ENCODE results near the gene KIF26B. TPM values are rescaled to one million over a fixed set of nuclear protein-coding genes. Genes with fewer than 3 reads are reported as not detected.

The KIF26B gene
- total and polyA plus RNA-seq, 10 of the 15 experiments (the other 5 are each of a cell fraction or from before 2014, with no cell fraction given): 0.35 to 11.6 (median 2.2) TPM

DNA sequence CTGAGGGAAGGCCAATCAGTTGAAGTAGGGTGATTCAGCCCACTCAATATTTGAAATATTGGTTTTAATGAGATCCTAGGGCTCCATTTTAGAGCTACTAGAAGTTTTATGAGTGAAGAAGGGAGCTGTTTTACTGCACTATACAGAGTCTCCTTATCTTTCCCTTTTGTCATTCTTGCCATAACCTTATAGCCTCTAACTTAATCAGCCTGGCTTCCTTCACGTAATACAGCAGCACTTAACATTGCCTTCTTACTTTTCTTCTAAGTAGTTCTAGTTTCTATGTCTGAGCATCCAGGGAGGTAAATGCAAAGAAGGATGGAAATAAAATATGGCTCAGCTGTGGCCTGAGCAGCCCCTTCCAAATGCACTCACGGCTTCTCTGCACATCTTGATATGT is 299.3 kb downstream of the KIF26B start (continued):
- TF ChIP-seq, protein P1, sequence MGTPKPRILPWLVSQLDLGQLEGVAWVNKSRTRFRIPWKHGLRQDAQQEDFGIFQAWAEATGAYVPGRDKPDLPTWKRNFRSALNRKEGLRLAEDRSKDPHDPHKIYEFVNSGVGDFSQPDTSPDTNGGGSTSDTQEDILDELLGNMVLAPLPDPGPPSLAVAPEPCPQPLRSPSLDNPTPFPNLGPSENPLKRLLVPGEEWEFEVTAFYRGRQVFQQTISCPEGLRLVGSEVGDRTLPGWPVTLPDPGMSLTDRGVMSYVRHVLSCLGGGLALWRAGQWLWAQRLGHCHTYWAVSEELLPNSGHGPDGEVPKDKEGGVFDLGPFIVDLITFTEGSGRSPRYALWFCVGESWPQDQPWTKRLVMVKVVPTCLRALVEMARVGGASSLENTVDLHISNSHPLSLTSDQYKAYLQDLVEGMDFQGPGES (IDR thresholded peaks at IDR 0.05): no peak
- TF ChIP-seq SPI1 (IDR thresholded peaks at IDR 0.05; ENCODE audit: borderline replicate concordance, insufficient read depth, low read depth, low read length) (no peak), NR2C1 (IDR thresholded peaks at IDR 0.05) (no peak)

DNA sequence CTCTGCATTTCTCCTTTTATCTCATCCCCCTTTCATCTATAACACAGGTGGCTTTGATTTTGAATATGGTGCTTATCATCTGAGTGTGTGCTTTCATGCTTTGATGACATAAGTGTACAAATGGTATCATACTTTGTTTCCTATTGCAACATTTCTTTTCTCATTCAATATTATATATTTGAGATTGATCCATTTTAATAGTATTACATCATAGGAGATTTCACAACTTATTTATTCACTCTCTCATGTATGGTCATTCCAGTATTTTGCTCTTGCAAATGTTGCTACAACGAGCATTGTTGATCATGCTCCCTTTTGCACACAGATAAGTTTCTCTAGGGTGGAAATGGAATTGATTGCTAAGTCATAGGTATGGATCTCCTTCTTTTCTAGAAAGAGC is 302.8 kb downstream of the KIF26B start:
- ChIA-PET POLR2A (no interaction called here), RAD21 (ENCODE audit: unreplicated experiment) (no interaction called here), SMC1A (ENCODE audit: uncharacterized antibody, unreplicated experiment) (no interaction called here), CTCF (no interaction called here)
- H4K20me1 ChIP-seq (ENCODE audit: control insufficient read depth, insufficient read depth): no peaks in the 10 kb centered on the region
- no peaks in the 10 kb centered on the region for H3K79me2 ChIP-seq (ENCODE audit: control insufficient read depth, insufficient read depth, low read length)
- no peak overlapping the region for H3K4me2 ChIP-seq (ENCODE audit: control insufficient read depth, insufficient read depth)
- DNase-seq (ENCODE audit: low read depth, low spot score) (no peak), ATAC-seq (no peak), FAIRE-seq (no peak)
- H2AFZ ChIP-seq (ENCODE audit: control insufficient read depth, low read depth, low read length): no peak overlapping the region
- no peaks in the 10 kb centered on the region for H3K9me3 ChIP-seq (replicated peaks; ENCODE audit: control insufficient read depth, insufficient read depth, low read length)
- in situ Hi-C loops (cut with MboI) (no loop called here), intact Hi-C loops (cut with micrococcal nuclease; ENCODE audit: unreplicated experiment) (no loop called here)
- no TSS peak for BruUV-seq (replicated peaks)
- H3K27me3 ChIP-seq (replicated peaks in 1 of 2; ENCODE audit: control insufficient read depth in 2 of 2, insufficient read depth in 2 of 2, low read length in 1 of 2): no peaks in the 10 kb centered on the region
- H3K9ac ChIP-seq (ENCODE audit: control insufficient read depth, insufficient read depth, low read length): no peak overlapping the region
- no peak overlapping the region for H3K4me3 ChIP-seq
- no peaks in the 10 kb centered on the region for H3K36me3 ChIP-seq (ENCODE audit: control insufficient read depth in 2 of 2, insufficient read depth in 2 of 2, low read length in 1 of 2)
- H3K27ac ChIP-seq (ENCODE audit: control insufficient read depth, insufficient read depth): no peak overlapping the region
- WGBS (ENCODE audit: insufficient coverage, insufficient replicate concordance, low lambda C conversion rate, missing lambda C conversion rate): 47% methylated on average over 1 of the region's 1 CpG
- no peaks in the 10 kb centered on the region for H3K4me1 ChIP-seq (ENCODE audit: control insufficient read depth, insufficient read depth, low read length)
- TF ChIP-seq NBN (IDR thresholded peaks at IDR 0.05) (no peak), TBL1XR1 (IDR thresholded peaks at IDR 0.05; ENCODE audit: low read depth, low read length) (no peak), EZH2 (IDR thresholded peaks at IDR 0.05; ENCODE audit: borderline replicate concordance, control insufficient read depth, low read depth, low read length) (no peak), ZZZ3 (IDR thresholded peaks at IDR 0.05; ENCODE audit: control insufficient read depth, insufficient read length, low read depth) (no peak), SMARCA5 (IDR thresholded peaks at IDR 0.05) (no peak), KAT2A (conservative IDR thresholded peaks at IDR 0.05; ENCODE audit: control insufficient read depth, low read depth, low read length) (no peak), PML (IDR thresholded peaks at IDR 0.05; ENCODE audit: low read length) (no peak), ZBED1 (IDR thresholded peaks at IDR 0.05; ENCODE audit: borderline replicate concordance) (no peak), ZNF384 (IDR thresholded peaks at IDR 0.05; ENCODE audit: borderline replicate concordance, low read depth, low read length) (no peak), ZNF274 (IDR thresholded peaks at IDR 0.05; ENCODE audit: insufficient read depth, insufficient read length) (no peak)
- TF ChIP-seq, protein P2, sequence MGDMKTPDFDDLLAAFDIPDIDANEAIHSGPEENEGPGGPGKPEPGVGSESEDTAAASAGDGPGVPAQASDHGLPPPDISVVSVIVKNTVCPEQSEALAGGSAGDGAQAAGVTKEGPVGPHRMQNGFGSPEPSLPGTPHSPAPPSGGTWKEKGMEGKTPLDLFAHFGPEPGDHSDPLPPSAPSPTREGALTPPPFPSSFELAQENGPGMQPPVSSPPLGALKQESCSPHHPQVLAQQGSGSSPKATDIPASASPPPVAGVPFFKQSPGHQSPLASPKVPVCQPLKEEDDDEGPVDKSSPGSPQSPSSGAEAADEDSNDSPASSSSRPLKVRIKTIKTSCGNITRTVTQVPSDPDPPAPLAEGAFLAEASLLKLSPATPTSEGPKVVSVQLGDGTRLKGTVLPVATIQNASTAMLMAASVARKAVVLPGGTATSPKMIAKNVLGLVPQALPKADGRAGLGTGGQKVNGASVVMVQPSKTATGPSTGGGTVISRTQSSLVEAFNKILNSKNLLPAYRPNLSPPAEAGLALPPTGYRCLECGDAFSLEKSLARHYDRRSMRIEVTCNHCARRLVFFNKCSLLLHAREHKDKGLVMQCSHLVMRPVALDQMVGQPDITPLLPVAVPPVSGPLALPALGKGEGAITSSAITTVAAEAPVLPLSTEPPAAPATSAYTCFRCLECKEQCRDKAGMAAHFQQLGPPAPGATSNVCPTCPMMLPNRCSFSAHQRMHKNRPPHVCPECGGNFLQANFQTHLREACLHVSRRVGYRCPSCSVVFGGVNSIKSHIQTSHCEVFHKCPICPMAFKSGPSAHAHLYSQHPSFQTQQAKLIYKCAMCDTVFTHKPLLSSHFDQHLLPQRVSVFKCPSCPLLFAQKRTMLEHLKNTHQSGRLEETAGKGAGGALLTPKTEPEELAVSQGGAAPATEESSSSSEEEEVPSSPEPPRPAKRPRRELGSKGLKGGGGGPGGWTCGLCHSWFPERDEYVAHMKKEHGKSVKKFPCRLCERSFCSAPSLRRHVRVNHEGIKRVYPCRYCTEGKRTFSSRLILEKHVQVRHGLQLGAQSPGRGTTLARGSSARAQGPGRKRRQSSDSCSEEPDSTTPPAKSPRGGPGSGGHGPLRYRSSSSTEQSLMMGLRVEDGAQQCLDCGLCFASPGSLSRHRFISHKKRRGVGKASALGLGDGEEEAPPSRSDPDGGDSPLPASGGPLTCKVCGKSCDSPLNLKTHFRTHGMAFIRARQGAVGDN (IDR thresholded peaks at IDR 0.05): no peak
- TF ChIP-seq, protein P3, sequence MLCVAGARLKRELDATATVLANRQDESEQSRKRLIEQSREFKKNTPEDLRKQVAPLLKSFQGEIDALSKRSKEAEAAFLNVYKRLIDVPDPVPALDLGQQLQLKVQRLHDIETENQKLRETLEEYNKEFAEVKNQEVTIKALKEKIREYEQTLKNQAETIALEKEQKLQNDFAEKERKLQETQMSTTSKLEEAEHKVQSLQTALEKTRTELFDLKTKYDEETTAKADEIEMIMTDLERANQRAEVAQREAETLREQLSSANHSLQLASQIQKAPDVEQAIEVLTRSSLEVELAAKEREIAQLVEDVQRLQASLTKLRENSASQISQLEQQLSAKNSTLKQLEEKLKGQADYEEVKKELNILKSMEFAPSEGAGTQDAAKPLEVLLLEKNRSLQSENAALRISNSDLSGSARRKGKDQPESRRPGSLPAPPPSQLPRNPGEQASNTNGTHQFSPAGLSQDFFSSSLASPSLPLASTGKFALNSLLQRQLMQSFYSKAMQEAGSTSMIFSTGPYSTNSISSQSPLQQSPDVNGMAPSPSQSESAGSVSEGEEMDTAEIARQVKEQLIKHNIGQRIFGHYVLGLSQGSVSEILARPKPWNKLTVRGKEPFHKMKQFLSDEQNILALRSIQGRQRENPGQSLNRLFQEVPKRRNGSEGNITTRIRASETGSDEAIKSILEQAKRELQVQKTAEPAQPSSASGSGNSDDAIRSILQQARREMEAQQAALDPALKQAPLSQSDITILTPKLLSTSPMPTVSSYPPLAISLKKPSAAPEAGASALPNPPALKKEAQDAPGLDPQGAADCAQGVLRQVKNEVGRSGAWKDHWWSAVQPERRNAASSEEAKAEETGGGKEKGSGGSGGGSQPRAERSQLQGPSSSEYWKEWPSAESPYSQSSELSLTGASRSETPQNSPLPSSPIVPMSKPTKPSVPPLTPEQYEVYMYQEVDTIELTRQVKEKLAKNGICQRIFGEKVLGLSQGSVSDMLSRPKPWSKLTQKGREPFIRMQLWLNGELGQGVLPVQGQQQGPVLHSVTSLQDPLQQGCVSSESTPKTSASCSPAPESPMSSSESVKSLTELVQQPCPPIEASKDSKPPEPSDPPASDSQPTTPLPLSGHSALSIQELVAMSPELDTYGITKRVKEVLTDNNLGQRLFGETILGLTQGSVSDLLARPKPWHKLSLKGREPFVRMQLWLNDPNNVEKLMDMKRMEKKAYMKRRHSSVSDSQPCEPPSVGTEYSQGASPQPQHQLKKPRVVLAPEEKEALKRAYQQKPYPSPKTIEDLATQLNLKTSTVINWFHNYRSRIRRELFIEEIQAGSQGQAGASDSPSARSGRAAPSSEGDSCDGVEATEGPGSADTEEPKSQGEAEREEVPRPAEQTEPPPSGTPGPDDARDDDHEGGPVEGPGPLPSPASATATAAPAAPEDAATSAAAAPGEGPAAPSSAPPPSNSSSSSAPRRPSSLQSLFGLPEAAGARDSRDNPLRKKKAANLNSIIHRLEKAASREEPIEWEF (IDR thresholded peaks at IDR 0.05; ENCODE audit: insufficient replicate concordance, low read depth, low read length): no peak
